ENCODE results near the gene CER1.

DNA sequence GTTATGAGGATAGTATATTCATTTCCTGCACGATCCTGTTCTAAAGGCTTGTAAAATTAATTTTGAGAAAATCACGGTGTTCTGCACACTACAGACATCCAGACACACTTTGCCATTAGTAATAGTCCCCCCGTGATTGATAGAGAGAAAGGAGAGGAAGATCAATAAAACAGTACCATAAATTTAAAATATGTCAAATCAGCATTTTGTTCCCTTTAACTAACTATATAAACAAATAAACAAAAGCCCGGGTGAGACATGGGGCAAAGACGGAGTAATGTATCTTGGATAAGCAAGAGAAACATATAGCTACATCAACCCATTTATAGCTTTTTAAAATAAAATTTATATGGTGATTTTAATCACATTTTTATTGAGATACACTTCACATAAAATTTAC, 10.6 kb upstream of the CER1 start:
- TF ChIP-seq POLR2A (IDR thresholded peaks at IDR 0.05) (no peak), POLR2AphosphoS5 (IDR thresholded peaks at IDR 0.05) (no peak)
- TF ChIP-seq, protein P1, sequence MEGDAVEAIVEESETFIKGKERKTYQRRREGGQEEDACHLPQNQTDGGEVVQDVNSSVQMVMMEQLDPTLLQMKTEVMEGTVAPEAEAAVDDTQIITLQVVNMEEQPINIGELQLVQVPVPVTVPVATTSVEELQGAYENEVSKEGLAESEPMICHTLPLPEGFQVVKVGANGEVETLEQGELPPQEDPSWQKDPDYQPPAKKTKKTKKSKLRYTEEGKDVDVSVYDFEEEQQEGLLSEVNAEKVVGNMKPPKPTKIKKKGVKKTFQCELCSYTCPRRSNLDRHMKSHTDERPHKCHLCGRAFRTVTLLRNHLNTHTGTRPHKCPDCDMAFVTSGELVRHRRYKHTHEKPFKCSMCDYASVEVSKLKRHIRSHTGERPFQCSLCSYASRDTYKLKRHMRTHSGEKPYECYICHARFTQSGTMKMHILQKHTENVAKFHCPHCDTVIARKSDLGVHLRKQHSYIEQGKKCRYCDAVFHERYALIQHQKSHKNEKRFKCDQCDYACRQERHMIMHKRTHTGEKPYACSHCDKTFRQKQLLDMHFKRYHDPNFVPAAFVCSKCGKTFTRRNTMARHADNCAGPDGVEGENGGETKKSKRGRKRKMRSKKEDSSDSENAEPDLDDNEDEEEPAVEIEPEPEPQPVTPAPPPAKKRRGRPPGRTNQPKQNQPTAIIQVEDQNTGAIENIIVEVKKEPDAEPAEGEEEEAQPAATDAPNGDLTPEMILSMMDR (IDR thresholded peaks at IDR 0.05), result no peak

Data from suprapubic skin (tissue), 4 donors.